BE2C (cell line): ENCODE measurements around the gene CASP4.

Experiments used
- DNase-seq: peaks from one replicate; pipeline ENCODE4 v3.0.0-alpha.2; 2020
- H3K27me3 ChIP-seq: fragments of 250-450 bp; sonication (Bioruptor Pico); 2 replicates; pipeline ENCODE4 v1.5.1; 2020; ENCODE audit warnings: mild to moderate bottlenecking
- H3K36me3 ChIP-seq: fragments of 250-450 bp; sonication (Bioruptor Pico); 2 replicates; pipeline ENCODE4 v1.5.1; 2020; ENCODE audit warnings: mild to moderate bottlenecking
- H3K4me1 ChIP-seq: fragments of 250-450 bp; sonication (Bioruptor Pico); 2 replicates; pipeline ENCODE4 v1.5.1; 2020
- H3K4me3 ChIP-seq: 2 replicates; pipeline ENCODE4 v1.5.1; 2011; ENCODE audit warnings: low read depth, low read length
- H3K9me3 ChIP-seq: fragments of 250-450 bp; sonication (Bioruptor Pico); 2 replicates; pipeline ENCODE4 v1.5.1; 2020
- TF ChIP-seq, protein P1 (sequence below): IDR thresholded peaks from 2 replicates; pipeline ENCODE4 v1.5.1; 2012; ENCODE audit warnings: mild to moderate bottlenecking, low read depth, low read length

CASP4 gene

DNA sequence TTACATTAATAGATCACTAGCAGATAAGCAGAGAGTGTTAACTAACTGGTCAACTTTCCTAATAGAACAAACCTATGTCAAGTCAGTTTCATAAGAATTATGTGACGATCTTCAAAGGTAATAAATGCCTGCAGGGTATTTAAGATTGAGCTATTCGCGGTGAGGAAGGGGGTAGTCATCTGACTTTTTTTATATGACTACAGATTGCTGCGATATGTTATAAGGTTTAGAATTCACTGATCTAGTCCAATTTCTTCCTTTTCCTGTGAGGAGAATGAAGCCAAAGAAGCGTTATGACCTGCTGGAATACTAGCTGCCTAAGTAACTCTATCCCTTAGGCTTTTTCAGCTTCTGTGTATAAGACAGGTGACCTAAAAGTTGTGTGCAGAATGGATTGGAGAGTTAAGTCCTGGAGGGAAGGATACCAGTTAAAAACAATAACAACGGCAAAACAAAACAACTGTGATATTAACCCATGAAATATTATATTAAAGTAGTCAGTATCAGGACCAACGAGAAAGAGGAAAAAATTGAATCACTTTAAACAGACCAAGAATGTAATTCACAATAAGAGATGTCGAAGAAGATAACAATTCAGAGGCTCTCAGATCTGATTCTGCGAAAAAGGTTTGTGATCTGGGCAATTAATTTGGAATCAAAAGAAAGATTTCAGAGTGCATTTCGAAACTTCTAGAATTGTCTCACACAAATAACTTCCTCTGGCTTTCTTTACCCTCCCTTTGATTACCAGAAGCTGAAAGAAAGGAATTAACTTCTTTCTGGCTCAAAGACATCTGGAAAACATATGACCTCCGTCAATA lies 630 bp downstream of the CASP4 start:
- Histone ChIP-seq H3K36me3 (no peaks in the 10 kb centered on the region), H3K4me1 (no peaks in the 10 kb centered on the region), H3K27me3 (no peaks in the 10 kb centered on the region), H3K4me3 (peak overlapping the region; percentile 49), H3K9me3 (no peaks in the 10 kb centered on the region)
- TF ChIP-seq, protein P1, sequence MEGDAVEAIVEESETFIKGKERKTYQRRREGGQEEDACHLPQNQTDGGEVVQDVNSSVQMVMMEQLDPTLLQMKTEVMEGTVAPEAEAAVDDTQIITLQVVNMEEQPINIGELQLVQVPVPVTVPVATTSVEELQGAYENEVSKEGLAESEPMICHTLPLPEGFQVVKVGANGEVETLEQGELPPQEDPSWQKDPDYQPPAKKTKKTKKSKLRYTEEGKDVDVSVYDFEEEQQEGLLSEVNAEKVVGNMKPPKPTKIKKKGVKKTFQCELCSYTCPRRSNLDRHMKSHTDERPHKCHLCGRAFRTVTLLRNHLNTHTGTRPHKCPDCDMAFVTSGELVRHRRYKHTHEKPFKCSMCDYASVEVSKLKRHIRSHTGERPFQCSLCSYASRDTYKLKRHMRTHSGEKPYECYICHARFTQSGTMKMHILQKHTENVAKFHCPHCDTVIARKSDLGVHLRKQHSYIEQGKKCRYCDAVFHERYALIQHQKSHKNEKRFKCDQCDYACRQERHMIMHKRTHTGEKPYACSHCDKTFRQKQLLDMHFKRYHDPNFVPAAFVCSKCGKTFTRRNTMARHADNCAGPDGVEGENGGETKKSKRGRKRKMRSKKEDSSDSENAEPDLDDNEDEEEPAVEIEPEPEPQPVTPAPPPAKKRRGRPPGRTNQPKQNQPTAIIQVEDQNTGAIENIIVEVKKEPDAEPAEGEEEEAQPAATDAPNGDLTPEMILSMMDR, result no peak
- no peak for DNase-seq

DNA sequence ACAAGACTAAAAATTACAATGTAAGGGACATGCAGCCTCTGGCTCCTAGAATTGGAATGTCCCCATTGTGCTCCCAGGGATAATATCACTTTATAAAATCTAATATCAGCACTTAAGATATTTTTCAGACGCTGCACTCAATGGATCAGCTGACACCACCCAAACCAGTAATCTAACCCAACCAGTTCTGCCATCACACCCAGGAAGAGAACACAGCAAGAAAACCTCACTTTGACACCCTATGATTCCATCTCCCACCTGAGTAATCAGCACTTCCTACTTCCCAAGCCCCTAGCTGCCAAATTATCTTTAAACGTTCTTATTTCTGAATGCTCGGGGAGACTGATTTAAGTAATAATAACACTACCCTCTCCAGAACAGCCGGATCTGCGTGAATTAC lies 2.6 kb downstream of the CASP4 start:
- Histone ChIP-seq H3K36me3 (no peaks in the 10 kb centered on the region), H3K4me1 (no peaks in the 10 kb centered on the region), H3K4me3 (no peak overlapping the region), H3K27me3 (no peaks in the 10 kb centered on the region), H3K9me3 (no peaks in the 10 kb centered on the region)
- TF ChIP-seq, protein P1, result no peak
- DNase-seq, result no peak

DNA sequence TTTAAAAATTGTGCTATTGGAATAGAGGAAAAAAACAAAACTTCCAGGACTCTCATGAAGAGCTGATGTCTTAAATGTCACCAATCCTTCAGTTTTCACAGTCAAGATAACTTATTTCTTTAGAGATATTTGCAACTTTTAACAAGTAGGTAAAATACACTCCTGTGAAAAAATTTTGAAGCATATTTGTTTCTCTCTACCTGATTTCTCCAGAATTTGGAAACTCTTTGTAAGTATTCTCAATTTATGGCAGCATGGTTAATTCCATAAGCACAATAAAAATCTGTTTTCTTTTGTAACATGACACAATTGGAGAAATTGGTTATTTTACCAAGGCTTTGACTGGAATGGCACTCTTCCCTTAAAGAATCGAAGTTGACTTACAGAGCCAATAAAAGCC lies 4.1 kb downstream of the CASP4 start:
- no peaks in the 10 kb centered on the region for H3K4me1 ChIP-seq

DNA sequence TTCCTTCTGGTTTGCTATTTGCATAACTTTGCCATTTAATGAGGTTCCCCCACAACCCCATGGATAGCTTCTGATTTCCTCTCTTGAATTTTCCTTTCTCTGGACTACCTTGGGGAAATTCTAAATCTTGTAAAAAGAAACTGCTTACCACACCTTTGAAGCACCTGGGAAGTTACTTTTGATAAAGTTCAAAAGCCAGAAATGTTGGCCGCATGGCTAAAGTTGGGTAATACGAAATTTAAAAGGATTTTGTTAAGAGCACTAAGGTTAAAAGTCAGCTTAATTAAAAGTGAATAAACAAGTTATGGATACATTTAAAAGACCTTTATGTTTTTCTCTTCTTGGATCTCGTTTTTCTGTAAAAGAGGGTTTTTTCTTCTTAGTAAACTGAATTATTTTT lies 5.5 kb downstream of the CASP4 start:
- no peak overlapping the region for H3K4me3 ChIP-seq
- H3K36me3 ChIP-seq, result no peaks in the 10 kb centered on the region
- no peak for DNase-seq
- no peaks in the 10 kb centered on the region for H3K27me3 ChIP-seq
- no peaks in the 10 kb centered on the region for H3K4me1 ChIP-seq
- H3K9me3 ChIP-seq, result no peaks in the 10 kb centered on the region
- TF ChIP-seq, protein P1, result no peak

More for the DNA sequence above, 4.1 kb downstream of the CASP4 start:
- no peak overlapping the region for H3K4me3 ChIP-seq
- H3K36me3 ChIP-seq, result no peaks in the 10 kb centered on the region
- H3K27me3 ChIP-seq, result no peaks in the 10 kb centered on the region
- TF ChIP-seq, protein P1, result no peak
- no peaks in the 10 kb centered on the region for H3K9me3 ChIP-seq
- no peak for DNase-seq

DNA sequence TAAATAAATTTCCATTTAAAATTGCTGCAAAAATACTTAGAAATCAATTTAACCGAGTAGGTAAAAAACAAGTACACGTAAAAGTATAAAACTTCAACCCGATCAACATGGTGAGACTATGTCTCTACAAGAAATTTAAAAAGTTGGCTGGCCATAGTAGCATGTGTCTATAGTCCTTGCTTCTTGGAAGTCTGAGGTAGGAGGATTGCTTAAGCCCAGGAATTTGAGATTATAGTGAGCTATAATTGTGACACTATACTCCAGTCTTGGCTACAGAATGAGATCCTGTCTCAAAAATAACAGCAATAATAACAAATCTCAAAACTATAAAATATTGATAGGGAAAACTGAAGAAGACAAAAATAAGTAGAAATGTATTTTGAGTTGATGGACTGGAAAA lies 11.1 kb downstream of the CASP4 start:
- no peaks in the 10 kb centered on the region for H3K9me3 ChIP-seq
- TF ChIP-seq, protein P1, result no peak
- no peak for DNase-seq
- H3K27me3 ChIP-seq, result no peaks in the 10 kb centered on the region
- H3K4me1 ChIP-seq, result no peaks in the 10 kb centered on the region
- H3K4me3 ChIP-seq, result no peak overlapping the region
- no peaks in the 10 kb centered on the region for H3K36me3 ChIP-seq

DNA sequence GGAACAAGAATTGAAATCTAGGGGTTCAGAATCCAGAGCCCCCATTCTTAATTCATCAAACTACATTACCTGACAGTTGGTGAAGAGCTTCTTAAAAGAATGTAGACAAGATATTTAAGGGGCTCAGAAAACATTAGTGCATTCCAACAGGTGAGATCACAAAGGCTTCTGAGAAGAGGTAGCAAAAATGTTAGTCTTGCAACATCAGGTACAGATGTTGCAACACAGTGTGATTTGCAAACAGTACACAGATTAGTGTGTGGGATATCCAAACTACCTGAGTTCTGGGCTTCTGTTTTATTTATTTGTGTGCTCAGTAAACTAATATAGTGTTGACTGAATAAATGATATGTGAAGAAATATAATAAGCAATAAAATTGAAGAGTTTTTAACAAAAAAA lies 11.8 kb downstream of the CASP4 start:
- TF ChIP-seq, protein P1, result no peak

More for the DNA sequence above, 11.8 kb downstream of the CASP4 start:
- H3K4me1 ChIP-seq, result no peaks in the 10 kb centered on the region
- H3K27me3 ChIP-seq, result no peaks in the 10 kb centered on the region
- no peaks in the 10 kb centered on the region for H3K36me3 ChIP-seq
- no peak overlapping the region for H3K4me3 ChIP-seq
- DNase-seq, result no peak
- no peaks in the 10 kb centered on the region for H3K9me3 ChIP-seq
